IMR-90 (cell line): ENCODE measurements around the gene DEFB129. TPM values are rescaled to one million over a fixed set of nuclear protein-coding genes. Genes with fewer than 3 reads are reported as not detected.

Source experiments
- ATAC-seq: fragments of 200-7000 bp; cut with Tn5 transposase; 2 replicates; pipeline ENCODE4 v1.9.1; 2020; ENCODE audit warnings: low read depth, mild to moderate bottlenecking, moderate library complexity
- BruUV-seq: library from RNA; stranded (reverse); fragments of 400-500 nt; replicated peaks from 2 replicates; lab custom pipeline; 2021; lab: Mats Ljungman, UMichigan
- CTCF ChIA-PET: fragments of 300-600 bp; formaldehyde crosslinking; extraction: SDS; loops from one replicate; lab custom pipeline; 2021; ENCODE audit warnings: antibody characterized with exemption; lab: Yijun Ruan, JAX
- POLR2A ChIA-PET: fragments of 300-600 bp; sonication (Branson Sonifier 250); formaldehyde crosslinking; loops from one replicate; lab custom pipeline; 2022; ENCODE audit warnings: antibody characterized with exemption; ENCODE audit not compliant: unreplicated experiment; lab: Charles Lee
- DNase-seq: peaks from one replicate; pipeline ENCODE4 v3.0.0; 2013
- H2AFZ ChIP-seq: replicated peaks from 2 replicates; pipeline ENCODE3; 2013; ENCODE audit warnings: low read length, mild to moderate bottlenecking; ENCODE audit not compliant: poor library complexity
- H2AK5ac ChIP-seq: 2 replicates; pipeline ENCODE4 v1.6.1; 2013; ENCODE audit warnings: low read depth, low read length, inconsistent platforms
- H2AK9ac ChIP-seq: replicated peaks from 2 replicates; pipeline ENCODE3; 2013; ENCODE audit warnings: mild to moderate bottlenecking, low read depth, low read length, moderate library complexity; ENCODE audit not compliant: poor library complexity
- H2BK120ac ChIP-seq: 2 replicates; pipeline ENCODE4 v1.6.1; 2013; ENCODE audit warnings: low read depth, low read length, inconsistent platforms
- H2BK15ac ChIP-seq: 3 replicates; pipeline ENCODE4 v1.6.1; 2013; ENCODE audit warnings: low read depth, low read length, inconsistent platforms
- H2BK20ac ChIP-seq: 2 replicates; pipeline ENCODE4 v1.6.1; 2013; ENCODE audit warnings: low read depth, mild to moderate bottlenecking, inconsistent platforms, low read length, moderate library complexity
- H2BK5ac ChIP-seq: 2 replicates; pipeline ENCODE4 v1.6.1; 2013; ENCODE audit warnings: mild to moderate bottlenecking, low read depth, low read length, inconsistent platforms; ENCODE audit not compliant: poor library complexity, severe bottlenecking
- H3K14ac ChIP-seq: replicated peaks from 2 replicates; pipeline ENCODE4 v1.6.1; 2013; ENCODE audit warnings: low read depth, low read length, inconsistent platforms
- H3K18ac ChIP-seq: 2 replicates; pipeline ENCODE4 v1.6.1; 2013; ENCODE audit warnings: low read depth, low read length, control low read depth
- H3K23ac ChIP-seq: 2 replicates; pipeline ENCODE4 v1.6.1; 2013; ENCODE audit warnings: low read depth, low read length, inconsistent platforms
- H3K27ac ChIP-seq: 2 replicates; pipeline ENCODE4 v1.5.1; 2013; ENCODE audit warnings: mild to moderate bottlenecking, control low read depth, low read length; ENCODE audit not compliant: insufficient read depth
- H3K27me3 ChIP-seq: 2 replicates; pipeline ENCODE4 v1.6.1; 2013; ENCODE audit warnings: low read length; ENCODE audit not compliant: control insufficient read depth, insufficient read depth
- H3K36me3 ChIP-seq: 2 replicates; pipeline ENCODE4 v1.6.1; 2013; ENCODE audit warnings: low read length, mixed read lengths; ENCODE audit not compliant: control insufficient read depth, insufficient read depth
- H3K4ac ChIP-seq: 2 replicates; pipeline ENCODE4 v1.6.1; 2013; ENCODE audit warnings: low read depth, low read length, inconsistent platforms
- H3K4me1 ChIP-seq: 2 replicates; pipeline ENCODE4 v1.6.1; 2013; ENCODE audit warnings: low read length, mixed read lengths; ENCODE audit not compliant: control insufficient read depth, insufficient read depth
- H3K4me2 ChIP-seq: 2 replicates; pipeline ENCODE4 v1.6.1; 2013; ENCODE audit warnings: low read depth, mild to moderate bottlenecking, control low read depth, low read length, moderate library complexity
- H3K4me3 ChIP-seq: 2 replicates; pipeline ENCODE4 v1.5.1; 2013; ENCODE audit warnings: low read depth, mild to moderate bottlenecking, control low read depth, low read length, moderate library complexity; ENCODE audit not compliant: insufficient read depth
- H3K56ac ChIP-seq: 2 replicates; pipeline ENCODE4 v1.6.1; 2013; ENCODE audit warnings: low read length, inconsistent platforms; ENCODE audit not compliant: insufficient read depth; ENCODE audit errors: extremely low read depth
- H3K79me1 ChIP-seq, 2 experiments: 2 replicates each; pipeline ENCODE4 v1.6.1; 2013; ENCODE audit warnings: low read length in 2 of 2, inconsistent platforms in 1 of 2, low read depth in 1 of 2
- H3K9ac ChIP-seq: 2 replicates; pipeline ENCODE4 v1.6.1; 2013; ENCODE audit warnings: low read depth, low read length, control low read depth
- H3K9me1 ChIP-seq: 2 replicates; pipeline ENCODE4 v1.6.1; 2013; ENCODE audit warnings: low read length, inconsistent platforms; ENCODE audit not compliant: insufficient read depth
- H3K9me3 ChIP-seq: 2 replicates; pipeline ENCODE4 v1.6.1; 2013; ENCODE audit warnings: low read length; ENCODE audit not compliant: control insufficient read depth, insufficient read depth
- H4K20me1 ChIP-seq: 2 replicates; pipeline ENCODE4 v1.6.1; 2013; ENCODE audit warnings: low read length, inconsistent platforms; ENCODE audit not compliant: insufficient read depth
- H4K5ac ChIP-seq: 2 replicates; pipeline ENCODE4 v1.6.1; 2013; ENCODE audit warnings: mild to moderate bottlenecking, low read depth, low read length, control low read depth
- H4K8ac ChIP-seq, 2 experiments: 2 replicates each; pipeline ENCODE4 v1.6.1; 2013; ENCODE audit warnings: low read depth in 2 of 2, low read length in 2 of 2, control low read depth in 1 of 2, inconsistent platforms in 1 of 2
- H4K91ac ChIP-seq: 2 replicates; pipeline ENCODE4 v1.6.1; 2013; ENCODE audit warnings: low read depth, low read length, inconsistent platforms; ENCODE audit not compliant: insufficient read depth
- CHD1 ChIP-seq: IDR thresholded peaks from 2 replicates; pipeline ENCODE4 v1.6.1; 2012; ENCODE audit warnings: low read depth, low read length, improper control_type of control experiment
- CTCF ChIP-seq: conservative IDR thresholded peaks from 2 replicates; pipeline ENCODE4 v1.5.1; 2012; ENCODE audit warnings: mild to moderate bottlenecking, low read depth, low read length, improper control_type of control experiment
- MAZ ChIP-seq: IDR thresholded peaks from 2 replicates; pipeline ENCODE4 v1.6.1; 2012; ENCODE audit warnings: low read depth, mild to moderate bottlenecking, low read length, improper control_type of control experiment, moderate library complexity, borderline replicate concordance
- POLR2A ChIP-seq: IDR thresholded peaks from 2 replicates; pipeline ENCODE4 v1.6.1; 2012; ENCODE audit warnings: mild to moderate bottlenecking, low read depth, low read length
- RAD21 ChIP-seq: IDR thresholded peaks from 2 replicates; pipeline ENCODE4 v1.6.1; 2012; ENCODE audit warnings: low read length, improper control_type of control experiment
- SMC3 ChIP-seq: fragments of 150-350 bp; IDR thresholded peaks from 2 replicates; pipeline ENCODE4 v1.6.1; 2016; ENCODE audit warnings: low read depth, mild to moderate bottlenecking, antibody characterized with exemption, low read length, moderate library complexity
- WGBS, 2 experiments: methylation state at CpG; one replicate each; pipeline versions ENCODE4 v1.1.5 to v1.1.7; 2013; ENCODE audit warnings: missing lambda C conversion rate in 2 of 2; ENCODE audit not compliant: insufficient read length in 1 of 2; ENCODE audit errors: extremely low coverage in 2 of 2; 5-methylcytosine and 5-hydroxymethylcytosine counted together
- dilution Hi-C: fragments of 300-500 bp; cut with HindIII; formaldehyde crosslinking; loops from one replicate; pipeline ENCODE4 v1.14.3; 2018; ENCODE audit warnings: low sequenced_read_pairs; ENCODE audit not compliant: unreplicated experiment
- in situ Hi-C: fragments of 300-500 bp; cut with MboI; formaldehyde crosslinking; loops from 3 replicates; pipeline ENCODE4 v1.14.3; 2019; ENCODE audit warnings: low sequenced_read_pairs, inconsistent platforms, mixed read lengths
- intact Hi-C: fragments of 100-400 bp; cut with micrococcal nuclease; formaldehyde crosslinking; loops from 2 replicates; pipeline ENCODE4 v1.10.0; 2022
- polyA plus RNA-seq, 3 experiments: library from polyadenylated mRNA; depleted of rRNA; stranded (reverse); fragments of >200 nt; gene quantifications; 2 replicates each; pipeline ENCODE4 v1.2.3, GENCODE V29; 2012; ENCODE audit warnings: low replicate concordance in 1 of 3
- total RNA-seq: library from RNA; depleted of rRNA; stranded (reverse); fragments of >200 nt; gene quantifications from 2 replicates; pipeline ENCODE4 v1.2.3, GENCODE V29; 2012

DEFB129 gene
- total and polyA plus RNA-seq, 2 of the 4 experiments (the other 2 are of a cell fraction), result not detected

- Histone ChIP-seq H2BK15ac (no peak overlapping the region), H3K4ac (no peak overlapping the region), H2AK9ac (no peak overlapping the region), H3K79me1 (no peaks in the 10 kb centered on the region), H2AFZ (no peak overlapping the region), H4K91ac (no peak overlapping the region), H4K20me1 (no peaks in the 10 kb centered on the region), H3K4me3 (no peak overlapping the region), H2BK5ac (no peak overlapping the region), H3K4me2 (no peak overlapping the region), H2BK120ac (no peak overlapping the region), H3K14ac (no peak overlapping the region), H3K9ac (no peak overlapping the region), H3K27me3 (peaks cover 3% of the 10 kb centered on the region), H3K27ac (no peak overlapping the region), H3K18ac (no peak overlapping the region), H4K5ac (no peak overlapping the region), H3K9me3 (no peaks in the 10 kb centered on the region), H2AK5ac (no peak overlapping the region), H3K4me1 (no peaks in the 10 kb centered on the region), H3K23ac (no peak overlapping the region), H2BK20ac (no peak overlapping the region), H3K36me3 (no peaks in the 10 kb centered on the region), H3K56ac (no peak overlapping the region), H3K9me1 (no peaks in the 10 kb centered on the region), H4K8ac (no peak overlapping the region)
- intact Hi-C loops (no loop called here), dilution Hi-C loops (no loop called here), in situ Hi-C loops (loop anchor here (10.0 kb wide), 1 partner anchor 115 kb away; no protein-coding TSS in a partner anchor)
- no peak for TF ChIP-seq CHD1
- TF ChIP-seq POLR2A, result no peak
- TF ChIP-seq SMC3, result 0 out of 2 replicates have a peak, but pooled peaks have one; percentile 7
- TF ChIP-seq CTCF, result peak; percentile 43
- peak; percentile 43 for TF ChIP-seq RAD21
- no peak for TF ChIP-seq MAZ
- ATAC-seq (peak; percentile 75), DNase-seq (peak; percentile 7)
- no TSS peak for BruUV-seq
- no CpG with 5 or more reads among the region's 1 CpG for WGBS, 2 experiments
- ChIA-PET CTCF (interaction anchor here (1.2 to 1.5 kb wide), 2 partner anchors 12 to 111 kb away, joined by 3 to 5 read pairs; no protein-coding TSS in a partner anchor), POLR2A (no interaction called here)
These were observed 7.6 kb upstream of the DEFB129 start for GRCh38 chr20:219290-220115.
